ENCODE results near the gene SETD3.

Gene SETD3

GRCh38 chr14:99465288-99465687 lies 15.4 kb downstream of the SETD3 start:
- Histone ChIP-seq H3K9me3 (ENCODE audit: insufficient read depth, low read length) (no peaks in the 10 kb centered on the region), H3K4me1 (ENCODE audit: insufficient read depth, insufficient read length) (no peaks in the 10 kb centered on the region), H3K4me3 (ENCODE audit: insufficient read length, low read depth) (no peak overlapping the region), H3K9ac (ENCODE audit: insufficient read length, low read depth) (no peak overlapping the region), H3K27me3 (ENCODE audit: insufficient read depth, insufficient read length) (no peaks in the 10 kb centered on the region), H3K36me3 (ENCODE audit: insufficient read depth, insufficient read length, low read length) (peaks cover 37% of the 10 kb centered on the region)
- TF ChIP-seq ZNF274 (IDR thresholded peaks at IDR 0.05; ENCODE audit: low read depth, low read length) (no peak), YY1 (IDR thresholded peaks at IDR 0.05; ENCODE audit: insufficient read depth, insufficient read length) (no peak), SUZ12 (IDR thresholded peaks at IDR 0.05; ENCODE audit: extremely low read depth, insufficient read depth, insufficient read length) (no peak)
- DNase-seq (ENCODE audit: low read depth, low spot score), result no peak

- Histone ChIP-seq H3K4me3 (ENCODE audit: insufficient read length, low read depth) (no peak overlapping the region), H3K4me1 (ENCODE audit: insufficient read depth, insufficient read length) (no peaks in the 10 kb centered on the region), H3K9ac (ENCODE audit: insufficient read length, low read depth) (no peak overlapping the region), H3K27me3 (ENCODE audit: insufficient read depth, insufficient read length) (no peaks in the 10 kb centered on the region), H3K36me3 (ENCODE audit: insufficient read depth, insufficient read length, low read length) (peaks cover 42% of the 10 kb centered on the region), H3K9me3 (ENCODE audit: insufficient read depth, low read length) (no peaks in the 10 kb centered on the region)
- no peak for TF ChIP-seq SUZ12 (IDR thresholded peaks at IDR 0.05; ENCODE audit: extremely low read depth, insufficient read depth, insufficient read length)
- no peak for TF ChIP-seq YY1 (IDR thresholded peaks at IDR 0.05; ENCODE audit: insufficient read depth, insufficient read length)
- no peak for TF ChIP-seq ZNF274 (IDR thresholded peaks at IDR 0.05; ENCODE audit: low read depth, low read length)
- DNase-seq (ENCODE audit: low read depth, low spot score), result no peak
Measured at GRCh38 chr14:99463974-99464373, 16.7 kb downstream of the SETD3 start.

GRCh38 chr14:99462210-99462609 lies 18.4 kb downstream of the SETD3 start:
- no peak overlapping the region for H3K9ac ChIP-seq (ENCODE audit: insufficient read length, low read depth)
- no peak overlapping the region for H3K4me3 ChIP-seq (ENCODE audit: insufficient read length, low read depth)
- H3K9me3 ChIP-seq (ENCODE audit: insufficient read depth, low read length), result no peaks in the 10 kb centered on the region
- no peaks in the 10 kb centered on the region for H3K27me3 ChIP-seq (ENCODE audit: insufficient read depth, insufficient read length)
- TF ChIP-seq ZNF274 (IDR thresholded peaks at IDR 0.05; ENCODE audit: low read depth, low read length) (no peak), SUZ12 (IDR thresholded peaks at IDR 0.05; ENCODE audit: extremely low read depth, insufficient read depth, insufficient read length) (no peak), YY1 (IDR thresholded peaks at IDR 0.05; ENCODE audit: insufficient read depth, insufficient read length) (no peak)
- no peak for DNase-seq (ENCODE audit: low read depth, low spot score)
- H3K36me3 ChIP-seq (ENCODE audit: insufficient read depth, insufficient read length, low read length), result peaks cover 56% of the 10 kb centered on the region
- H3K4me1 ChIP-seq (ENCODE audit: insufficient read depth, insufficient read length), result no peaks in the 10 kb centered on the region

- no peak for DNase-seq (ENCODE audit: low read depth, low spot score)
- Histone ChIP-seq H3K4me1 (ENCODE audit: insufficient read depth, insufficient read length) (no peaks in the 10 kb centered on the region), H3K9ac (ENCODE audit: insufficient read length, low read depth) (no peak overlapping the region), H3K27me3 (ENCODE audit: insufficient read depth, insufficient read length) (no peaks in the 10 kb centered on the region), H3K9me3 (ENCODE audit: insufficient read depth, low read length) (no peaks in the 10 kb centered on the region), H3K36me3 (ENCODE audit: insufficient read depth, insufficient read length, low read length) (peaks cover 60% of the 10 kb centered on the region), H3K4me3 (ENCODE audit: insufficient read length, low read depth) (no peak overlapping the region)
- TF ChIP-seq SUZ12 (IDR thresholded peaks at IDR 0.05; ENCODE audit: extremely low read depth, insufficient read depth, insufficient read length) (no peak), YY1 (IDR thresholded peaks at IDR 0.05; ENCODE audit: insufficient read depth, insufficient read length) (no peak), ZNF274 (IDR thresholded peaks at IDR 0.05; ENCODE audit: low read depth, low read length) (no peak)
Measured at GRCh38 chr14:99461411-99462085, 19.1 kb downstream of the SETD3 start.

GRCh38 chr14:99460793-99461192 lies 19.9 kb downstream of the SETD3 start:
- Histone ChIP-seq H3K4me3 (ENCODE audit: insufficient read length, low read depth) (no peak overlapping the region), H3K36me3 (ENCODE audit: insufficient read depth, insufficient read length, low read length) (peaks cover 62% of the 10 kb centered on the region)
- no peak for DNase-seq (ENCODE audit: low read depth, low spot score)

GRCh38 chr14:99459481-99460100 lies 21.1 kb downstream of the SETD3 start:
- H3K4me1 ChIP-seq (ENCODE audit: insufficient read depth, insufficient read length), result no peaks in the 10 kb centered on the region
- no peak for TF ChIP-seq SUZ12 (IDR thresholded peaks at IDR 0.05; ENCODE audit: extremely low read depth, insufficient read depth, insufficient read length)
- TF ChIP-seq YY1 (IDR thresholded peaks at IDR 0.05; ENCODE audit: insufficient read depth, insufficient read length), result no peak
- TF ChIP-seq ZNF274 (IDR thresholded peaks at IDR 0.05; ENCODE audit: low read depth, low read length), result no peak
- peaks cover 62% of the 10 kb centered on the region for H3K36me3 ChIP-seq (ENCODE audit: insufficient read depth, insufficient read length, low read length)
- H3K9me3 ChIP-seq (ENCODE audit: insufficient read depth, low read length), result no peaks in the 10 kb centered on the region
- no peak overlapping the region for H3K9ac ChIP-seq (ENCODE audit: insufficient read length, low read depth)
- no peak for DNase-seq (ENCODE audit: low read depth, low spot score)
- H3K27me3 ChIP-seq (ENCODE audit: insufficient read depth, insufficient read length), result no peaks in the 10 kb centered on the region
- H3K4me3 ChIP-seq (ENCODE audit: insufficient read length, low read depth), result no peak overlapping the region

More at GRCh38 chr14:99460793-99461192, 19.9 kb downstream of the SETD3 start:
- no peaks in the 10 kb centered on the region for H3K27me3 ChIP-seq (ENCODE audit: insufficient read depth, insufficient read length)
- no peak for TF ChIP-seq YY1 (IDR thresholded peaks at IDR 0.05; ENCODE audit: insufficient read depth, insufficient read length)
- no peak for TF ChIP-seq SUZ12 (IDR thresholded peaks at IDR 0.05; ENCODE audit: extremely low read depth, insufficient read depth, insufficient read length)
- no peak for TF ChIP-seq ZNF274 (IDR thresholded peaks at IDR 0.05; ENCODE audit: low read depth, low read length)
- H3K9me3 ChIP-seq (ENCODE audit: insufficient read depth, low read length), result no peaks in the 10 kb centered on the region
- no peak overlapping the region for H3K9ac ChIP-seq (ENCODE audit: insufficient read length, low read depth)
- no peaks in the 10 kb centered on the region for H3K4me1 ChIP-seq (ENCODE audit: insufficient read depth, insufficient read length)

- no peak overlapping the region for H3K9ac ChIP-seq (ENCODE audit: insufficient read length, low read depth)
- DNase-seq (ENCODE audit: low read depth, low spot score), result no peak
- no peaks in the 10 kb centered on the region for H3K27me3 ChIP-seq (ENCODE audit: insufficient read depth, insufficient read length)
- peaks cover 48% of the 10 kb centered on the region for H3K36me3 ChIP-seq (ENCODE audit: insufficient read depth, insufficient read length, low read length)
- H3K4me1 ChIP-seq (ENCODE audit: insufficient read depth, insufficient read length), result no peaks in the 10 kb centered on the region
- H3K9me3 ChIP-seq (ENCODE audit: insufficient read depth, low read length), result no peaks in the 10 kb centered on the region
- H3K4me3 ChIP-seq (ENCODE audit: insufficient read length, low read depth), result no peak overlapping the region
- no peak for TF ChIP-seq ZNF274 (IDR thresholded peaks at IDR 0.05; ENCODE audit: low read depth, low read length)
- TF ChIP-seq YY1 (IDR thresholded peaks at IDR 0.05; ENCODE audit: insufficient read depth, insufficient read length), result no peak
- TF ChIP-seq SUZ12 (IDR thresholded peaks at IDR 0.05; ENCODE audit: extremely low read depth, insufficient read depth, insufficient read length), result no peak
Measured at GRCh38 chr14:99454246-99454645, 26.4 kb downstream of the SETD3 start.

Measured in NT2/D1 (cell line).